EH (cell line): Measurements from ENCODE around the gene IDUA.
A peak's percentile ranks its signal among the peaks of the same experiment; 100 is the strongest.
"Not testable (repeated sequence)": the region's sequence is repeated elsewhere in the genome, so short reads cannot be mapped to it uniquely, and the experiment has no call there.

Experiments used
- DNase-seq: peaks from one replicate; pipeline ENCODE4 v3.0.0-alpha.2; 2015; ENCODE audit warnings: low read depth

IDUA gene

GRCh38 chr4:986879-987623 lies at the start of gene IDUA:
TSS of gene IDUA (plus strand) at chr4:987044. CDS start at chr4:987085, 41 bp downstream.
- peak; percentile 70 for DNase-seq

- not testable (repeated sequence) for DNase-seq
Observed at GRCh38 chr4:939508-939907, 47.3 kb upstream of the IDUA start.

DNA sequence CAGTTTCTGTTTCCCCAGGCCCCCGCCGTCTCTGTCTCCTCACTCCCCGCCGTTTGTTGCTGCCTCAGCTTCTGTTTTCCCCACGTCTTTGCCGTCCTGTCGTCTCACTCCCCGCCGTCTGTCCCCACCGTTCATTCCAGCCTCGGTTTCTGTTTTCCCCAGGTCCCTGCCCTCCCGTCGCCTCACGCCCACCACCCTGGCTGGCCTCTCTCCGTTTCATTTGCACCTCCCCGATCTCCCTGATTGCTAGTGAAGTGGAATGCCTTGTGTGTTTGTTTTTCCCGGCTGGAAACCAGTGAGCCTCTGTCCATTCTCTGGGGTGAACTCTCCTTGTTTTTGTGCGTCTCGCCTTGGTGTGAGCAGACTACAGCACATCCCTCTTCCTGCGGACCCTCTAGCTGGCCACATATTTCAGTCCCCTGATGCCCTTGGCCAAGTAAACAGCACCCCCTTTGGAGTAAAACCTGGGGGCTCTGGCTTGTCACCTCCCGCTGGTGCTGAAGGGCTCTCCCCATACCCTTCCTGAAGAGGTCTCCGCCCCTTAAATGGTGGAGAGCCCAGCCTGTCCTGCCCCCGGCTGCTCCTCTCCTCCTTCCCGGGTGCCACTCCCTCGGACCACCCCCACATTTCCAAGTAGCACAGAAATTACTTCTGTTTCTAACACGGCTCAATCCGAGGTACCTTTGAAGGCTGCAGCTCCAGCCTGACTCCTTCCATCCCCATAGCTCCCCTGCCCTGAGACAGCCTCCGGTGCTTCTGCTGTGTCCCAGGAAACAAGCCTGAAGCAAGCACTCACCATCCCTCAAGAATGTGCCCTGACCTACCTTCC lies 41.4 kb upstream of the IDUA start:
- DNase-seq = no peak

GRCh38 chr4:946103-946450 lies 40.8 kb upstream of the IDUA start:
- DNase-seq = no peak

- no peak for DNase-seq
Observed at GRCh38 chr4:946517-947471, 40.0 kb upstream of the IDUA start.

GRCh38 chr4:947491-947971 lies 39.3 kb upstream of the IDUA start:
- no peak for DNase-seq

- DNase-seq = no peak
Observed at GRCh38 chr4:948101-948935, 38.5 kb upstream of the IDUA start.

GRCh38 chr4:948936-949300 lies 37.9 kb upstream of the IDUA start:
- no peak for DNase-seq

GRCh38 chr4:949656-950055 lies 37.2 kb upstream of the IDUA start:
- no peak for DNase-seq

DNA sequence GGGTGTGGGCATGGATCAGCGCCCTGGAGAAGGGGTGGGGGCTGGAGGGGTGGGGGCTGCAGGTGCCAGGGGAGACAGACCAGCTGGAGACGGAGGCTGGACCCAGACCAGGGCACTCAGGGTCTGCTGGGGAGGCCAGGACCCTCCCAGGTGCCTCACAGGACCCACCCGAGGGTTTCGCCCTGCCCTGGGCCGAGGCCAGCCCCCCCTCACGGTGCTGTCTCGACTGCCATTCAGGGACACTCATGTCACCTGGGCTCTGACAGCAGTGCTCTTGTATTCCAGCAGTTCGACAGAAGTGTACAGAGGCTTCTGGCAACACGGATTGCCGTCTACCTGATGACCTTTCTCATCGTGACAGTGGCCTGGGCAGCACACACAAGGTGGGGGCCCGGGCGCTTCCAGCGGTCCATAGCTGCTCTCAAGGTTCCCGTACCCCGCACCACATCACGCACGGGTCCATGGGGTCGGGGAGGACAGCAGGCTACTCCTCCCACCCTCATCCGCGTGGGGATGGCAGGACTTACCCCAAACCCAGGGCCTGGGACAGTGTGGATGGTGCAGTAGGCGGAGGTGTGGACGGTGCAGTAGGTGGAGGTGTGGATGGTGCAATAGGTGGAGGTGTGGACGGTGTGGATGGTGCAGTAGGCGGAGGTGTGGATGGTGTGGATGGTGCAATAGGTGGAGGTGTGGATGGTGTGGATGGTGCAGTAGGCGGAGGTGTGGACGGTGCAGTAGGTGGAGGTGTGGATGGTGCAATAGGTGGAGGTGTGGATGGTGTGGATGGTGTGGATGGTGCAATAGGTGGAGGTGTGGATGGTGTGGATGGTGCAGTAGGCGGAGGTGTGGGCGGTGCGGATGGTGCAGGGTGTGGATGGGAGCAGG lies 36.5 kb upstream of the IDUA start:
- no peak for DNase-seq

- DNase-seq = no peak
Observed at GRCh38 chr4:951186-951585, 35.7 kb upstream of the IDUA start.

- DNase-seq = no peak
Observed at GRCh38 chr4:951594-952468, 35.0 kb upstream of the IDUA start.

- no peak for DNase-seq
Observed at GRCh38 chr4:952881-953573, 33.8 kb upstream of the IDUA start.

DNA sequence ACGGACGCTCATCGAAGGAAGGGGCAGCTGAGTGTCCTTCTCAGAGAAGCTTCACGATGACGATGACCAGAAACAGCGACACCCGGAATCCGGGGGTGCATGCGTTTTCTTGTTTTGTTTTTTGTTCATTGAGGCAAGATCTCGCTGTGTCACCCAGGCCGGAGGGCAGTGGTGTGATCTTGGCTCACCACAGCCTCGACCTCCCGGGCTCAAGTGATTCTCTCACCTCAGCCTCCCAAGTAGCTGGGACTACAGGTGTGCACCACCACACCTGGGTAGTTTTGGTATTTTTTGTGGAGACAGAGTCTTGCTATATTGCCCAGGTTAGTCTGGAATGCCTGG lies 33.3 kb upstream of the IDUA start:
- no peak for DNase-seq

GRCh38 chr4:954211-955020 lies 32.4 kb upstream of the IDUA start:
- no peak for DNase-seq

- no peak for DNase-seq
Observed at GRCh38 chr4:955161-955921, 31.5 kb upstream of the IDUA start.

DNA sequence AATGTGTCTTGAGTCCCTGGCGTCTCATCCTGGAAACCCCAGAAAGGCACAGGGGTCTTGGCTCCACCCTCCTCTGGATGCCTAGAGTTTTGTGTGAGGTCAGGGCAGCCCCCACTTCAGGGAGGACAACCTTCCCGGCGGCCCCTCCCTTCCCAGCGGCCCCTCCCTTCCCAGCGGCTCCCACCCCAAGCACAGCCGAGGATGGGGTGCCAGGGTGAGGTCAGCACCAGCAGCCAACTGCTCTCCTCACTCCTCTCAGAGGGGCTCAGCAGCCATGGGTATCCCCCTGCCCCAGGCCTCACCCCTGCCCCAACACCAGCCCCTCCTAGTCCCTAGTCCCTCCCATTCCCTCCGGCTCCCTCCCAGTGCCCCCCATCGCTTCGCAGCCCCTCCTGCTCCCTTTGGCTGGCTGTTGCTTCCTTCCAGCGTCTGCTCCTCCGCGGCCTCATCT lies 30.9 kb upstream of the IDUA start:
- no peak for DNase-seq
